Colon (tissue), 2 donors: Measurements from ENCODE around the gene EGFL6.
"Not testable (repeated sequence)": the region's sequence is repeated elsewhere in the genome, so short reads cannot be mapped to it uniquely, and the experiment has no call there.

Source experiments
- FAIRE-seq: peaks from 2 replicates; lab custom pipeline; 2012; peaks lifted over from hg19 to GRCh38; lab: Jason Lieb, UNC
- donor health status: control.
- donor health status: control.

EGFL6 gene

GRCh38 chrX:13652850-13653693 lies 83.7 kb downstream of the EGFL6 start, which contains the start of gene TCEANC:
TCEANC (plus strand) TSS chrX:13653141; CDS start chrX:13662509, 9,368 bp downstream.
- peak; percentile 97 for FAIRE-seq

DNA sequence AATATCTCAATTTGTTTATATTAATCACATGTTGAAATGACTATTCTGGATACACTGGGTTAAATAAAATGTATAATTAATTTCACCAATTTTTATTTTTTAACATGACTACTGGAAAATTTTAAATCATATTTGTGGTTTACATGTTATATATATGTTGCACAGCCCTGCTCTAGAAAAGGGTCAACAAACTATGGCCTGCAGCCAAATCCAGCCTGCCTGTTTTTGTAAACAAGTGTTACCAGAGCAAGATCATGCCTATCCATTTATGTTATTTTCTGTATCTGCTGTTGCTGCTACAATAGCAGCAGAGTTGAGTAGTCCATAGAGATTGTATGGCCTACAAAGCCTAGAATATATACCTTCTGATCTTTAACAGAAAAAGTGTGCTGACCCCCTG lies 84.7 kb downstream of the EGFL6 start:
- no peak for FAIRE-seq

GRCh38 chrX:13655674-13656073 lies 86.3 kb downstream of the EGFL6 start:
- no peak for FAIRE-seq

GRCh38 chrX:13658602-13659001 lies 89.2 kb downstream of the EGFL6 start:
- peak; percentile 96 for FAIRE-seq

DNA sequence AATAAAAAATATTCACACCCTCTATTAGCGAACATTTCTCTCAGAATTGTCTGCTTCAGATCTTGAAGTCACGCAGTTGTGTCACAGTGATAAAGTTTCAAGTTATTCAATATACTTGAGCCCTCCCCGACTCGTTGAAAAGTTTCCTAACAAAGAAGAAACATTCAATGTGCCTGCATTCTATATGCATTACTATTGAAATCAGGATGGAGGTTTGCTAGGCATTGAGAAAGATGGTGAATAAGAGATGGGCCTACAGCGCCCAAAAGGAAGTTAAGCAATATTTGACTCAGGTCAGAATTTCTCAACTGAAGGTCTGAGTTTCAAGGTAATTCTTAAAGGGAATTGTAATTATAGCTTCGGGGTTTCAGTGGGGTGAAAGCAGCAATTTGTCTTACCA lies 89.7 kb downstream of the EGFL6 start:
- no peak for FAIRE-seq

DNA sequence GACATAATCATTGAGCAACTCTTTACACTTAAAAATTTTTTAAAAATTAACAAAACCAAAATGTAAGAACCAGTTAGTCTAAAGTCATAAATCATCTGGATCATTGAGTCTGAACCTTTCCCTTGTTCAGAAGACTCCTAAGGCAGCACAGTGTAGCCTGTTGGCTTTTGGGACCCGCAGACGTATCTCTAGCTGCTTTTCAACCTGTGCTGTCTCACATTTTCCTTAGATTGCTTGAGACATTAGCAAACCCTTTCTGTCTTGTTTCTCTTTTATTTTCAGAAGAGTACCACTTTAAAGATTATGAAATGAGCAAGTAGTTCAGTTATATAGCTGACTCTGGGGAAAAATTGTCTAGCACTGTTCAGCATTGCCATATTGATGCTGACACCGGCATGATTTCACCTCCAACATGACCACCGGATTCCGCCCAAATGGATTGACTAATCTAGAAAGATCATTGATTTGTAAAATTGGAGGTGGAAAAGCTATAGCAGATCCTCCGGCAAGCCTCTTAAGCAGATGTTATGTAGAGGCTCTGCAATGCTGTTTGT lies 92.4 kb downstream of the EGFL6 start:
- FAIRE-seq = no peak

GRCh38 chrX:13662355-13662791 lies 93.0 kb downstream of the EGFL6 start:
- FAIRE-seq = no peak

DNA sequence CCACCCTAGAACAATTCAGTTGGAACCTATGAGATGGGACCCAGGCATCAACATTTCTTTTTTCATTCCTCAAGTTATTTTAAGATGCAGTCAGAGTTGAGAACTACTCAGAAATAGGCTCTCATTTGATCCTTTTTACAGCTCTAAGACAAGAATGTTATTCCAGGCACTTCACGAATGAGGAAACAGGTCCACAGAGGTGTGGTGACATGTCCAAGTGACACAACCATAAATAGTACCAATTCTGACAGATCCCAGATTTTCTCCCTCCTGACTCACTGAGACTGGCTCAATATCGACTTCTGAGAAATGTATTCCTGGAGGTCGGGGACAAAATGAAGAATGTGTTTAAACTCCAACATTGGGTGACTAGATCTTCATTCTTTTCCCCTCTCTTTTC lies 94.6 kb downstream of the EGFL6 start:
- FAIRE-seq = no peak

GRCh38 chrX:13666836-13667235 lies 97.4 kb downstream of the EGFL6 start:
- FAIRE-seq = no peak

GRCh38 chrX:13667919-13668318 lies 98.5 kb downstream of the EGFL6 start:
- FAIRE-seq = no peak

DNA sequence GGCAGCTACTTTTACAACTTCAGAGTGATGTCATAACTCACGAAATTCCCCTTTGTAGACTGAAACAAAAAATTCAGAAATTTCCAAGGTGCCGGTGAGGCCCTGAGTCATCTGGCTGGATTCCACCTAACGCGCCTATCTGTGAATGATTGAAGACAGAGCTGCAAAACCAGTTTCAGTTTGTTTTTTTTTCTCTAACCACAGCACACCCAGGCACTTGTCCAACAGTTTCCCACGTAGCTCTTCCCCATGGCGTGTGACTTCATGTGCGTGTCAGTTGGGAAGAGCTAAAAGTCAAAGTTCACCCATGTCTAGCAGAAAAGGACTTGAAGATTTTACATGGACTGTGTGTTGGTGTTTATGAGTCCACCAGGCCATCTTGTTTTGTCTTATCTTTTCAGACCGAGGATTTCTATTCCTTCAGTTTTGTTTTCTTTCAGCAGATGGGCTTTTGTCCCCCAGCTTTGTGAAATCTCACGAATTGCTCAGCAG lies 99.9 kb downstream of the EGFL6 start:
- FAIRE-seq = peak; percentile 95

DNA sequence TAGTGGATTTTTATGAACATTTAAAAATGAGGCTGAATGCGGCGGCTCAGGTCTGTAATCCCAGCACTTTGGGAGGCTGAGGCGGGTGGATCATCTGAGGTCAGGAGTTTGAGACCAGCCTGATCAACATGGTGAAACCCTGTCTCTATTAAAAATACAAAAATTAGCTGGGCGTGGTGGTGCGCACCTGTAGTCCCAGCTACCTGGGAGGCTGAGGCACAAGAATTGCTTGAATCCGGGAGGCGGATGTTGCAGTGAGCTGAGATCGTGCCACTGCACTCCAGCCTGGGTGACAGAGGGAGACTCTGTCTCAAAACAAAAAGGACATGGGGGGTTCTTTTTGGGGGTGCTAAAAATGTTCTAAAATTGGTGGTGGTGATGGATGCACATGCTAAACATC lies 100.4 kb downstream of the EGFL6 start:
- not testable (repeated sequence) for FAIRE-seq

DNA sequence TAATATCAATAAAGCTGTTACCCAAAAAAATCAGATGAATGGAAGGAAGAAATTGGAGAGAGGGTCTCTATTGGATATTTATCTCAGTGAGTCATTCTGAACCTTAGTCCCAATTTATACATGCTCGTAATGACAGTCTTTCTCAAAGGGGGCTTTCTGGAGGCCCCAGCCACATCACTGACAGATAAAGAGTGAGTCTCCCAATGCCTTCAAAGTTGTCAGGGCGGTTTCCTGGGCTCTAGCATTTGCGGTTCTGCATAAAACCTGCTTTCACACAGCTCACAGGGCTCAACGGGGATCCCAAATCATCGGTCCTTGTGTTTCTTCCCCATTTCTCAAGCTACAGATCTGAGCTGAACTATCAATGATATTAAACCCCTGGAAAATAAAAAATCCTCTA lies 100.8 kb downstream of the EGFL6 start:
- FAIRE-seq = no peak

DNA sequence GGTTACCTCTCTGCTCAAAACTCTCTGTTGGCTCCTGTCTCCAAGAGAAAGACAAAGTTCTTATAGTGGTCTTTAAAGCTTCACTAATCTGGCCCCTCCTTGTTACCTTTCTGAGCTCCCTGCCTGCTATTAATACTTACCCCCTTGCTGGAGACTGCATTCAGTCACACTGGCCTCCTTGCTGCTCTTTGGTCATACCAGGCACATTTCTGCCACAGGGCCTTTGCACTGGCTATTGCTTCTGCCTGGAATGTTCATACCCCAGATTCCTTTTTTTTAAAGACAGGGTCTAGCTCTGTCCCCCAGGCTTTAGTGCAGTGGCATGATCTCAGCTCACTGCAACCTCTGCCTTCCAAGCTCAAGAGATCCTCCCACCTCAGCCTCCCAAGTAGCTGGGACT lies 103.6 kb downstream of the EGFL6 start:
- FAIRE-seq = no peak

- FAIRE-seq = peak; percentile 24
Observed at GRCh38 chrX:13676885-13677284, 107.5 kb downstream of the EGFL6 start.

DNA sequence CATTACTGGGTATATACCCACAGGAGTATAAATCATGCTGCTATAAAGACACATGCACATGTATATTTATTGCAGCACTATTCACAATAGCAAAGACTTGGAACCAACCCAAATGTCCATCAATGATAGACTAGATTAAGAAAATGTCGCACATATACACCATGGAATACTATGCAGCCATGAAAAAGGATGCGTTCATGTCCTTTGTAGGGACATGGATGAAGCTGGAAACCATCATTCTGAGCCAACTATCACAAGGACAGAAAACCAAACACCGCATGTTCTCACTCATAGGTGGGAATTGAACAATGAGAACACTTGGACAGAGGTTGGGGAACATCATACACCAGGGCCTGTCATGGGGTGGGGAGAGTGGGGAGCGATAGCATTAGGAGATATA lies 110.3 kb downstream of the EGFL6 start:
- not testable (repeated sequence) for FAIRE-seq

GRCh38 chrX:13681595-13681994 lies 112.2 kb downstream of the EGFL6 start:
- no peak for FAIRE-seq
